ENCODE measurements around the gene PPP5C.

DNA sequence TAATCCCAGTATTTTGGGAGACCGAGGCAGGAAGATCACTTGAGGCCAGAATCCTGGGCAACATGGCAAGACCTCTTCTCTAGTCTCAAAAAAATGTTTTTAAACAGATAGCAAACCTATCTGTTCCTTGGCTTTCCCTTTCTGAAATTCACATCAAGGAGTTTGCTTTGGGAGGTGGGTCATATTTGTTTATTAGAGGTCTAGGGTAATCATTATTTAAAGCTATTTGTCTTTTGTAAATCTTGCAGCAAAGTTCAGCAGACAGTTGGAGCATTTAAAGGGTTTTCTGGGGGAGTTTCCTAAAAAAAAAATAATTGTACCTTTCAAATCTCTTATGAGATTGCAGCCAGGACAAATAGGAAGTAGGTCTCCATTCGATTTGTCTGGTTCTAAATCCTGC is 17.5 kb downstream of the PPP5C start:
- TF ChIP-seq, protein P1, sequence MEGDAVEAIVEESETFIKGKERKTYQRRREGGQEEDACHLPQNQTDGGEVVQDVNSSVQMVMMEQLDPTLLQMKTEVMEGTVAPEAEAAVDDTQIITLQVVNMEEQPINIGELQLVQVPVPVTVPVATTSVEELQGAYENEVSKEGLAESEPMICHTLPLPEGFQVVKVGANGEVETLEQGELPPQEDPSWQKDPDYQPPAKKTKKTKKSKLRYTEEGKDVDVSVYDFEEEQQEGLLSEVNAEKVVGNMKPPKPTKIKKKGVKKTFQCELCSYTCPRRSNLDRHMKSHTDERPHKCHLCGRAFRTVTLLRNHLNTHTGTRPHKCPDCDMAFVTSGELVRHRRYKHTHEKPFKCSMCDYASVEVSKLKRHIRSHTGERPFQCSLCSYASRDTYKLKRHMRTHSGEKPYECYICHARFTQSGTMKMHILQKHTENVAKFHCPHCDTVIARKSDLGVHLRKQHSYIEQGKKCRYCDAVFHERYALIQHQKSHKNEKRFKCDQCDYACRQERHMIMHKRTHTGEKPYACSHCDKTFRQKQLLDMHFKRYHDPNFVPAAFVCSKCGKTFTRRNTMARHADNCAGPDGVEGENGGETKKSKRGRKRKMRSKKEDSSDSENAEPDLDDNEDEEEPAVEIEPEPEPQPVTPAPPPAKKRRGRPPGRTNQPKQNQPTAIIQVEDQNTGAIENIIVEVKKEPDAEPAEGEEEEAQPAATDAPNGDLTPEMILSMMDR (IDR thresholded peaks at IDR 0.05): no peak
- TF ChIP-seq POLR2A (IDR thresholded peaks at IDR 0.05) (no peak), EP300 (IDR thresholded peaks at IDR 0.05) (no peak)

All from tibial nerve (tissue), 4 donors.